SK-N-SH (cell line): ENCODE data around the gene PPP1R9B. TPM values are rescaled to one million over a fixed set of nuclear protein-coding genes. Genes with fewer than 3 reads are reported as not detected.
A peak's percentile ranks its signal among the peaks of the same experiment; 100 is the strongest.

Experiments used
- CTCF ChIA-PET: fragments of 300-600, 350-600 bp; formaldehyde crosslinking; extraction: SDS; loops from one replicate; lab custom pipeline; 2021; lab: Yijun Ruan, JAX
- POLR2A ChIA-PET: fragments of 350-600 bp; sonication (Branson Sonifier 250); formaldehyde crosslinking; extraction: SDS; loops from one replicate; lab custom pipeline; 2020; ENCODE audit warnings: antibody characterized with exemption, inconsistent platforms; lab: Yijun Ruan, JAX
- DNase-seq: peaks from one replicate; pipeline ENCODE4 v3.0.0; 2012
- H2AFZ ChIP-seq: fragments of 200-600 bp; sonication (generic); 2 replicates; pipeline ENCODE4 v1.8.1; 2016; ENCODE audit warnings: antibody characterized with exemption, mild to moderate bottlenecking, low read depth
- H3F3A ChIP-seq: fragments of 200-600 bp; sonication (generic); replicated peaks from 2 replicates; pipeline ENCODE3; 2016; ENCODE audit warnings: antibody characterized with exemption, mild to moderate bottlenecking; ENCODE audit not compliant: insufficient read depth
- H3K27ac ChIP-seq, 2 experiments: fragments of 200-500 bp in 1 of 2; fragments of 200-600 bp in 1 of 2; sonication (Bioruptor generic) in 1 of 2; sonication (generic), shearing (Covaris generic) in 1 of 2; 2 replicates each; pipeline versions ENCODE4 v1.5.1 to v1.6.1; 2014 to 2016; ENCODE audit warnings: low read depth in 2 of 2, inconsistent platforms in 1 of 2, low read length in 1 of 2, mild to moderate bottlenecking in 1 of 2, mixed read lengths in 1 of 2
- H3K27me3 ChIP-seq: fragments of 200-600 bp; sonication (generic), shearing (Covaris generic); 2 replicates; pipeline ENCODE4 v1.6.1; 2016; ENCODE audit warnings: mixed run types; ENCODE audit not compliant: insufficient read depth
- H3K36me3 ChIP-seq, 2 experiments: fragments of 200-500 bp in 1 of 2; fragments of 200-600 bp in 1 of 2; sonication (Bioruptor generic) in 1 of 2; sonication (generic) in 1 of 2; replicated peaks in 1 of 2; 2 replicates each; pipeline versions ENCODE3 to v1.5.1; 2014 to 2016; ENCODE audit warnings: low read length in 1 of 2, mild to moderate bottlenecking in 1 of 2; ENCODE audit not compliant: insufficient read depth in 2 of 2, control insufficient read depth in 1 of 2
- H3K4me1 ChIP-seq, 2 experiments: fragments of 200-500 bp in 1 of 2; fragments of 200-600 bp in 1 of 2; sonication (Bioruptor generic) in 1 of 2; sonication (generic), shearing (Covaris generic) in 1 of 2; 2 replicates each; pipeline versions ENCODE4 v1.5.1 to v1.6.1; 2014 to 2016; ENCODE audit warnings: low read depth in 1 of 2, low read length in 1 of 2, mixed run types in 1 of 2; ENCODE audit not compliant: insufficient read depth in 2 of 2, control insufficient read depth in 1 of 2
- H3K4me2 ChIP-seq: fragments of 200-600 bp; sonication (generic), shearing (Covaris generic); 2 replicates; pipeline ENCODE4 v1.6.1; 2017; ENCODE audit warnings: mixed run types
- H3K4me3 ChIP-seq, 2 experiments: fragments of 200-500 bp in 1 of 2; fragments of 200-600 bp in 1 of 2; sonication (Bioruptor generic) in 1 of 2; sonication (generic), shearing (Covaris generic) in 1 of 2; 2 replicates each; pipeline versions ENCODE4 v1.5.1 to v1.8.1; 2014 to 2016; ENCODE audit warnings: low read depth in 2 of 2, inconsistent platforms in 1 of 2, low read length in 1 of 2, mild to moderate bottlenecking in 1 of 2, mixed read lengths in 1 of 2, moderate library complexity in 1 of 2
- H3K79me2 ChIP-seq: fragments of 200-600 bp; sonication (generic); 2 replicates; pipeline ENCODE4 v1.8.1; 2017; ENCODE audit warnings: mild to moderate bottlenecking; ENCODE audit not compliant: insufficient read depth
- H3K9ac ChIP-seq: fragments of 200-600 bp; sonication (generic); 2 replicates; pipeline ENCODE4 v1.6.1; 2017; ENCODE audit warnings: mixed run types
- H3K9me2 ChIP-seq: fragments of 200-600 bp; sonication (generic); 2 replicates; pipeline ENCODE4 v1.6.1; 2017; ENCODE audit warnings: mixed run types
- H3K9me3 ChIP-seq: fragments of 200-600 bp; sonication (generic); 2 replicates; pipeline ENCODE4 v1.6.1; 2017; ENCODE audit warnings: mixed run types, mild to moderate bottlenecking, moderate library complexity
- H4K20me1 ChIP-seq: fragments of 200-600 bp; sonication (generic); 2 replicates; pipeline ENCODE4 v1.6.1; 2017; ENCODE audit warnings: mild to moderate bottlenecking, mixed run types; ENCODE audit not compliant: insufficient read depth
- CHD2 ChIP-seq: fragments of 150-350 bp; IDR thresholded peaks from 2 replicates; pipeline ENCODE4 v1.6.1; 2018; ENCODE audit warnings: low read length; ENCODE audit not compliant: partially characterized antibody
- ELF1 ChIP-seq: IDR thresholded peaks from 2 replicates; pipeline ENCODE4 v1.4.0; 2012
- EZH2phosphoT487 ChIP-seq: fragments of 200-600 bp; sonication (generic); IDR thresholded peaks from 2 replicates; pipeline ENCODE4 v1.6.1; 2017; ENCODE audit warnings: low read depth, mixed run types, mild to moderate bottlenecking, antibody characterized with exemption, moderate library complexity, borderline replicate concordance
- FOXJ3 ChIP-seq: sonication (generic); formaldehyde crosslinking; IDR thresholded peaks from 2 replicates; pipeline ENCODE4 v1.5.1; 2020; ENCODE audit warnings: mild to moderate bottlenecking, missing genetic modification reagents
- IRF3 ChIP-seq: fragments of 150-350 bp; IDR thresholded peaks from 2 replicates; pipeline ENCODE4 v1.6.1; 2016; ENCODE audit warnings: mild to moderate bottlenecking, low read depth, low read length
- JUND ChIP-seq: IDR thresholded peaks from 2 replicates; pipeline ENCODE4 v1.4.0; 2012
- POLR2AphosphoS5 ChIP-seq: IDR thresholded peaks from 2 replicates; pipeline ENCODE4 v1.6.1; 2012; ENCODE audit warnings: low read depth, low read length
- RAD21 ChIP-seq: IDR thresholded peaks from 2 replicates; pipeline ENCODE4 v1.6.1; 2012; ENCODE audit warnings: mild to moderate bottlenecking, low read length
- TAF1 ChIP-seq: IDR thresholded peaks from 2 replicates; pipeline ENCODE4 v1.6.1; 2012; ENCODE audit warnings: low read depth, mild to moderate bottlenecking, low read length, moderate library complexity, borderline replicate concordance
- USF1 ChIP-seq: IDR thresholded peaks from 2 replicates; pipeline ENCODE4 v1.4.0; 2012; ENCODE audit warnings: low read depth, borderline replicate concordance
- USF2 ChIP-seq: fragments of 150-350 bp; IDR thresholded peaks from 2 replicates; pipeline ENCODE4 v1.6.1; 2017; ENCODE audit warnings: antibody characterized with exemption, low read length, low read depth, borderline replicate concordance
- ZBTB33 ChIP-seq: IDR thresholded peaks from 2 replicates; pipeline ENCODE4 v1.4.0; 2012; ENCODE audit warnings: low read depth, borderline replicate concordance
- whole genome bisulfite sequencing: methylation state at CpG from one replicate; pipeline ENCODE4 v1.1.6; 2017; ENCODE audit warnings: low lambda C conversion rate; 5-methylcytosine and 5-hydroxymethylcytosine counted together
- polyA plus RNA-seq, 3 experiments: library from polyadenylated mRNA; depleted of rRNA; stranded (reverse); fragments of >200 nt; gene quantifications; 2 replicates each; pipeline ENCODE4 v1.2.3, GENCODE V29; 2012

Gene PPP1R9B
- polyA plus RNA-seq, 1 of the 3 experiments (the other 2 are of a cell fraction), result 35.2 TPM

GRCh38 chr17:50091918-50092285, 58.6 kb downstream of the PPP1R9B start:
- CTCF ChIA-PET, result interaction anchor here (0.6 to 15.0 kb wide), 22 partner anchors 11 to 232 kb away, joined by 3 to 297 read pairs (median 4); no protein-coding TSS in a partner anchor
- DNase-seq, result no peak
- peaks cover 86% of the 10 kb centered on the region for H3F3A ChIP-seq
- TF ChIP-seq JUND, result no peak
- TF ChIP-seq IRF3, result no peak
- H2AFZ ChIP-seq, result no peak overlapping the region
- H3K4me2 ChIP-seq, result no peak overlapping the region
- H3K27ac ChIP-seq, result peak overlapping the region in 1 of 2 experiments; percentile 64; a peak in 2 of 4 replicates
- no peaks in the 10 kb centered on the region for H3K9me3 ChIP-seq
- 93% methylated on average over 2 of the region's 2 CpGs for WGBS
- H3K27me3 ChIP-seq, result no peaks in the 10 kb centered on the region
- no peak overlapping the region for H3K9ac ChIP-seq
- H3K36me3 ChIP-seq, result peaks cover 42 to 45% of the 10 kb centered on the region in 2 experiments
- no peaks in the 10 kb centered on the region for H3K9me2 ChIP-seq
- H4K20me1 ChIP-seq, result peaks cover 65% of the 10 kb centered on the region
- H3K4me1 ChIP-seq, result peaks cover 3 to 18% of the 10 kb centered on the region in 2 experiments; a peak in 1 of 4 replicates
- peaks cover 19% of the 10 kb centered on the region for H3K79me2 ChIP-seq
- H3K4me3 ChIP-seq, result no peak overlapping the region
- POLR2A ChIA-PET, result interaction anchor here (2.4 kb wide), 1 partner anchor 69 kb away, joined by 8 read pairs; no protein-coding TSS in a partner anchor

GRCh38 chr17:50090971-50091917, 59.2 kb downstream of the PPP1R9B start:
- H2AFZ ChIP-seq, result no peak overlapping the region
- H3K4me1 ChIP-seq, result peaks cover 3 to 11% of the 10 kb centered on the region in 2 experiments; a peak in 1 of 4 replicates
- DNase-seq, result no peak
- ChIA-PET POLR2A (interaction anchor here (2.4 kb wide), 1 partner anchor 70 kb away, joined by 8 read pairs; no protein-coding TSS in a partner anchor), CTCF (interaction anchor here (0.6 to 15.0 kb wide), 19 partner anchors 11 to 211 kb away, joined by 3 to 297 read pairs (median 4); no protein-coding TSS in a partner anchor)
- H3K36me3 ChIP-seq, result peaks cover 42 to 51% of the 10 kb centered on the region in 2 experiments
- H3K9ac ChIP-seq, result no peak overlapping the region
- peaks cover 25% of the 10 kb centered on the region for H3K79me2 ChIP-seq
- peaks cover 93% of the 10 kb centered on the region for H3F3A ChIP-seq
- TF ChIP-seq CHD2 (no peak), EZH2phosphoT487 (no peak), TAF1 (no peak), ZBTB33 (no peak), USF2 (no peak), JUND (0 out of 2 replicates have a peak, but pooled peaks have one; percentile 22), FOXJ3 (CRISPR knock-in tag) (no peak), POLR2AphosphoS5 (peak; percentile 3; the same call in 1 of the 2 replicates), RAD21 (no peak), IRF3 (no peak), USF1 (no peak), ELF1 (no peak)
- peak overlapping the region in 1 of 2 experiments; percentile 64; a peak in 2 of 4 replicates for H3K27ac ChIP-seq
- no peaks in the 10 kb centered on the region for H3K27me3 ChIP-seq
- H3K4me3 ChIP-seq, result no peak overlapping the region
- H3K4me2 ChIP-seq, result no peak overlapping the region
- H4K20me1 ChIP-seq, result peaks cover 70% of the 10 kb centered on the region
- no peaks in the 10 kb centered on the region for H3K9me2 ChIP-seq
- no peaks in the 10 kb centered on the region for H3K9me3 ChIP-seq
- WGBS, result 77% methylated on average over 14 of the region's 15 CpGs
